Measurements from ENCODE around the gene TMEM151B. TPM values are rescaled to one million over a fixed set of nuclear protein-coding genes. Genes with fewer than 3 reads are reported as not detected.

Gene TMEM151B
- total and polyA plus RNA-seq, 2 of the 13 experiments (the other 11 are each of a cell fraction or from before 2014, with no cell fraction given), result not detected

- TF ChIP-seq, protein P1, sequence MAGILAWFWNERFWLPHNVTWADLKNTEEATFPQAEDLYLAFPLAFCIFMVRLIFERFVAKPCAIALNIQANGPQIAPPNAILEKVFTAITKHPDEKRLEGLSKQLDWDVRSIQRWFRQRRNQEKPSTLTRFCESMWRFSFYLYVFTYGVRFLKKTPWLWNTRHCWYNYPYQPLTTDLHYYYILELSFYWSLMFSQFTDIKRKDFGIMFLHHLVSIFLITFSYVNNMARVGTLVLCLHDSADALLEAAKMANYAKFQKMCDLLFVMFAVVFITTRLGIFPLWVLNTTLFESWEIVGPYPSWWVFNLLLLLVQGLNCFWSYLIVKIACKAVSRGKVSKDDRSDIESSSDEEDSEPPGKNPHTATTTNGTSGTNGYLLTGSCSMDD (CRISPR knock-in tag; IDR thresholded peaks at IDR 0.05), result no peak
- TF ChIP-seq ZNF672 (CRISPR knock-in tag; IDR thresholded peaks at IDR 0.05) (no peak), HNF4A (CRISPR knock-in tag; IDR thresholded peaks at IDR 0.05) (peak; percentile 12; the same call in 1 of the 2 replicates), MED1 (CRISPR knock-in tag; IDR thresholded peaks at IDR 0.05) (no peak; the same call in none of the 2 replicates), ZZZ3 (CRISPR knock-in tag; IDR thresholded peaks at IDR 0.05; ENCODE audit: borderline replicate concordance) (peak; percentile 39; the same call in 1 of the 2 replicates), HCFC1 (IDR thresholded peaks at IDR 0.05; ENCODE audit: low read depth, low read length) (peak; percentile 28; the same call in 1 of the 2 replicates), HDAC1 (CRISPR knock-in tag; IDR thresholded peaks at IDR 0.05) (peak; percentile 71), ZBTB26 (CRISPR knock-in tag; IDR thresholded peaks at IDR 0.05; ENCODE audit: borderline replicate concordance) (no peak), CEBPG (CRISPR knock-in tag; IDR thresholded peaks at IDR 0.05) (peak; percentile 55), E2F5 (CRISPR knock-in tag; conservative IDR thresholded peaks at IDR 0.05) (no peak; the same call in 1 of the 2 replicates), ZNF317 (CRISPR knock-in tag; IDR thresholded peaks at IDR 0.05) (no peak), MYNN (CRISPR knock-in tag; IDR thresholded peaks at IDR 0.05; ENCODE audit: low read depth) (0 out of 2 replicates have a peak, but pooled peaks have one; percentile 56), HOXD1 (CRISPR knock-in tag; IDR thresholded peaks at IDR 0.05) (0 out of 2 replicates have a peak, but pooled peaks have one; percentile 35), PAWR (CRISPR knock-in tag; IDR thresholded peaks at IDR 0.05; ENCODE audit: borderline replicate concordance) (peak; percentile 24; the same call in 1 of the 2 replicates), ZNF484 (CRISPR knock-in tag; IDR thresholded peaks at IDR 0.05; ENCODE audit: borderline replicate concordance, low read depth) (no peak)
- TF ChIP-seq, protein P2, sequence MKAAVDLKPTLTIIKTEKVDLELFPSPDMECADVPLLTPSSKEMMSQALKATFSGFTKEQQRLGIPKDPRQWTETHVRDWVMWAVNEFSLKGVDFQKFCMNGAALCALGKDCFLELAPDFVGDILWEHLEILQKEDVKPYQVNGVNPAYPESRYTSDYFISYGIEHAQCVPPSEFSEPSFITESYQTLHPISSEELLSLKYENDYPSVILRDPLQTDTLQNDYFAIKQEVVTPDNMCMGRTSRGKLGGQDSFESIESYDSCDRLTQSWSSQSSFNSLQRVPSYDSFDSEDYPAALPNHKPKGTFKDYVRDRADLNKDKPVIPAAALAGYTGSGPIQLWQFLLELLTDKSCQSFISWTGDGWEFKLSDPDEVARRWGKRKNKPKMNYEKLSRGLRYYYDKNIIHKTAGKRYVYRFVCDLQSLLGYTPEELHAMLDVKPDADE (CRISPR knock-in tag; IDR thresholded peaks at IDR 0.05), result no peak
- TF ChIP-seq, protein P3, sequence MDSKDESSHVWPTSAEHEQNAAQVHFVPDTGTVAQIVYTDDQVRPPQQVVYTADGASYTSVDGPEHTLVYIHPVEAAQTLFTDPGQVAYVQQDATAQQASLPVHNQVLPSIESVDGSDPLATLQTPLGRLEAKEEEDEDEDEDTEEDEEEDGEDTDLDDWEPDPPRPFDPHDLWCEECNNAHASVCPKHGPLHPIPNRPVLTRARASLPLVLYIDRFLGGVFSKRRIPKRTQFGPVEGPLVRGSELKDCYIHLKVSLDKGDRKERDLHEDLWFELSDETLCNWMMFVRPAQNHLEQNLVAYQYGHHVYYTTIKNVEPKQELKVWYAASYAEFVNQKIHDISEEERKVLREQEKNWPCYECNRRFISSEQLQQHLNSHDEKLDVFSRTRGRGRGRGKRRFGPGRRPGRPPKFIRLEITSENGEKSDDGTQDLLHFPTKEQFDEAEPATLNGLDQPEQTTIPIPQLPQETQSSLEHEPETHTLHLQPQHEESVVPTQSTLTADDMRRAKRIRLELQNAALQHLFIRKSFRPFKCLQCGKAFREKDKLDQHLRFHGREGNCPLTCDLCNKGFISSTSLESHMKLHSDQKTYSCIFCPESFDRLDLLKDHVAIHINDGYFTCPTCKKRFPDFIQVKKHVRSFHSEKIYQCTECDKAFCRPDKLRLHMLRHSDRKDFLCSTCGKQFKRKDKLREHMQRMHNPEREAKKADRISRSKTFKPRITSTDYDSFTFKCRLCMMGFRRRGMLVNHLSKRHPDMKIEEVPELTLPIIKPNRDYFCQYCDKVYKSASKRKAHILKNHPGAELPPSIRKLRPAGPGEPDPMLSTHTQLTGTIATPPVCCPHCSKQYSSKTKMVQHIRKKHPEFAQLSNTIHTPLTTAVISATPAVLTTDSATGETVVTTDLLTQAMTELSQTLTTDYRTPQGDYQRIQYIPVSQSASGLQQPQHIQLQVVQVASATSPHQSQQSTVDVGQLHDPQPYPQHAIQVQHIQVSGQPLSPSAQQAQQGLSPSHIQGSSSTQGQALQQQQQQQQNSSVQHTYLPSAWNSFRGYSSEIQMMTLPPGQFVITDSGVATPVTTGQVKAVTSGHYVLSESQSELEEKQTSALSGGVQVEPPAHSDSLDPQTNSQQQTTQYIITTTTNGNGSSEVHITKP (CRISPR knock-in tag; IDR thresholded peaks at IDR 0.05; ENCODE audit: low read depth), result no peak
- TF ChIP-seq, protein P4, sequence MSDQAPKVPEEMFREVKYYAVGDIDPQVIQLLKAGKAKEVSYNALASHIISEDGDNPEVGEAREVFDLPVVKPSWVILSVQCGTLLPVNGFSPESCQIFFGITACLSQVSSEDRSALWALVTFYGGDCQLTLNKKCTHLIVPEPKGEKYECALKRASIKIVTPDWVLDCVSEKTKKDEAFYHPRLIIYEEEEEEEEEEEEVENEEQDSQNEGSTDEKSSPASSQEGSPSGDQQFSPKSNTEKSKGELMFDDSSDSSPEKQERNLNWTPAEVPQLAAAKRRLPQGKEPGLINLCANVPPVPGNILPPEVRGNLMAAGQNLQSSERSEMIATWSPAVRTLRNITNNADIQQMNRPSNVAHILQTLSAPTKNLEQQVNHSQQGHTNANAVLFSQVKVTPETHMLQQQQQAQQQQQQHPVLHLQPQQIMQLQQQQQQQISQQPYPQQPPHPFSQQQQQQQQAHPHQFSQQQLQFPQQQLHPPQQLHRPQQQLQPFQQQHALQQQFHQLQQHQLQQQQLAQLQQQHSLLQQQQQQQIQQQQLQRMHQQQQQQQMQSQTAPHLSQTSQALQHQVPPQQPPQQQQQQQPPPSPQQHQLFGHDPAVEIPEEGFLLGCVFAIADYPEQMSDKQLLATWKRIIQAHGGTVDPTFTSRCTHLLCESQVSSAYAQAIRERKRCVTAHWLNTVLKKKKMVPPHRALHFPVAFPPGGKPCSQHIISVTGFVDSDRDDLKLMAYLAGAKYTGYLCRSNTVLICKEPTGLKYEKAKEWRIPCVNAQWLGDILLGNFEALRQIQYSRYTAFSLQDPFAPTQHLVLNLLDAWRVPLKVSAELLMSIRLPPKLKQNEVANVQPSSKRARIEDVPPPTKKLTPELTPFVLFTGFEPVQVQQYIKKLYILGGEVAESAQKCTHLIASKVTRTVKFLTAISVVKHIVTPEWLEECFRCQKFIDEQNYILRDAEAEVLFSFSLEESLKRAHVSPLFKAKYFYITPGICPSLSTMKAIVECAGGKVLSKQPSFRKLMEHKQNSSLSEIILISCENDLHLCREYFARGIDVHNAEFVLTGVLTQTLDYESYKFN (CRISPR knock-in tag; conservative IDR thresholded peaks at IDR 0.05), result 0 out of 2 replicates have a peak, but pooled peaks have one; percentile 36
These were observed 32.3 kb upstream of the TMEM151B start (continued) for GRCh38 chr6:44237813-44238433.

Measured in HepG2 (cell line).